GM21619 (cell line): ENCODE measurements around the gene KCNA5.

Source experiments
- ATAC-seq: cut with Tn5 transposase; IDR thresholded peaks from one replicate; pipeline ENCODE4 v1.9.1; 2021; ENCODE audit not compliant: unreplicated experiment

Gene KCNA5

GRCh38 chr12:5059358-5059757 is 15.7 kb downstream of the KCNA5 start:
- no peak for ATAC-seq

DNA sequence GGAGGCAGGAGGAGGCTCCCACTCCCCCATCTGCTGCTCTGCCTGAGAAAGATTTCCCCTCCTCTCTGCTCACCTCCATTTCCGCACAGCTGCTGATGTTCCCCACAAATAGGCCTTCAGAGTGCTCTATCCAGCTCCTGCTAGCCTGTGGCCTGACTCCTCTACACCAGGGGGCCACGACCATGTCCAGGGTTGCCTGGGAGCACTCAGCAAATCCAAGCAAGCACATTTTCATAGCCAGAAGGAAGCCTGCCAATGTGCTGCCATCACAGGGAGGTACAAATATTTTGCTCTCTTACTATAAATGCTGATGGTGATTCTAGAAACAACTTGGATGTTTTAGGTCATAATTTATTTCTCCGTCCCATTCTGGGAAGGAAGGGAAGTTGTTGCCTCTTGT is 17.3 kb downstream of the KCNA5 start:
- no peak for ATAC-seq

DNA sequence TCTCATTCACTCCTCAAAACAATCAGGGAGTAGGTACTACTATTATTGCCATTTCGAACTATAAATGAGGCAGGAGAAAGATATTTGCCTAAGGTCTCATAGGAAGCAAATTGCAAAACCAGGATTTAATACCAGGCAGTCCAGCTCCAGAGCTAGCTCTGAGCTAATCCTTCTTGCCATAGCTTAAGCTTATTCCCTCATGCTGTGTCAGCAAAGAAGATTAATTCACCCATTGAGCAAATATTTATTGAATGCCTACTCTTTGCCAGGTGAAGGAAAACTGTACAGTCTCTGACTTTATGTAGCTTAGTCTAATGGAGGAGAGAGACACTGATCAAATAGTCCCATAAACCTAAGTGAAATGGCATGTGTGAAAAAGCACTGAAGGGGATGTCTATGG is 19.5 kb downstream of the KCNA5 start:
- ATAC-seq = no peak

DNA sequence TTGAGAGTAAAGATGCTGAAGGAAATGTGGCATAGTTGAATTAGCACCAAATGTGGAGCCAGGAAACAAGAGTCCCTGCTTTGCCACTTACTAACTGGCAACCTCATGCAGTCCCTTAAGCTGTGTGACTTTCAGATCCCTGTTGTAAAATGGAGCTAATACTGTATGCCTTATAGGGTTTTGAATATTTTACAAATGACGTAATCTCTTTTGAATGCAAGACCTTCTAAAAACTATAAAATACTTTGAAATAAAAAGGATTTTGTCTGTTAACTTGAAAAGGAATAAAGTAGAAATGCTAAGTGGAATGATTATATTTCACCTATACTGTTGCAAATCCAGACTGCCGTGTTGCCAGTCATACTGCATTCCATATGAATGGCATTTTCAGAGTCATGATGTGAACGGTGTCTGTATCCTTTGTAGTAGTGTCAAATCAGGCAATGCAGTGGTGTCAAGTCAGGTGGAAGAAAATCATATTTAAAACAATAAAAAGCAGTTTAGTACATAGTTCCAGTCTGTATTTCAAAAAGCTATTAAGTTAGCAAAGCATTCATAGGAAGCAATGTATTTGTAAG is 21.3 kb downstream of the KCNA5 start:
- no peak for ATAC-seq

GRCh38 chr12:5066251-5066650 is 22.6 kb downstream of the KCNA5 start:
- ATAC-seq = no peak

- no peak for ATAC-seq
These were observed 24.4 kb downstream of the KCNA5 start for GRCh38 chr12:5068126-5068525.

DNA sequence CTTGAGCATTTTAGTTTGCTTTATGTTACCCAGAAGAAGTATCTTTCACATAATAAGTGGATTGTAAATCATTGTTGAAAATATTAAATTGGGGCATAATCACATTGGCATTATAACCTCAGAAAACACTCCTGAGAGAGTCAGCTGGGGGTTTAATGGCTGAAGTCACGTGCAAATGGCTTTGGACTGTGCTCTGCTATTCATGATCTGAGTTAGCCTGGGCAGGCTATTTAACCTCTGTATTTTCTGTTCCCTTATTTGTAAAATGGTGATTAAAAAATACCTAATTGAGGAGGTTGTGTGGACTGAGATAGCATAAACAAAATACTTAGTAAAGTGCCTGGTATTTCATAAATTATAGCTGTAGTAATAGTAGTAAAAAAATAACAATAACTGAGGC is 24.9 kb downstream of the KCNA5 start:
- ATAC-seq = no peak

DNA sequence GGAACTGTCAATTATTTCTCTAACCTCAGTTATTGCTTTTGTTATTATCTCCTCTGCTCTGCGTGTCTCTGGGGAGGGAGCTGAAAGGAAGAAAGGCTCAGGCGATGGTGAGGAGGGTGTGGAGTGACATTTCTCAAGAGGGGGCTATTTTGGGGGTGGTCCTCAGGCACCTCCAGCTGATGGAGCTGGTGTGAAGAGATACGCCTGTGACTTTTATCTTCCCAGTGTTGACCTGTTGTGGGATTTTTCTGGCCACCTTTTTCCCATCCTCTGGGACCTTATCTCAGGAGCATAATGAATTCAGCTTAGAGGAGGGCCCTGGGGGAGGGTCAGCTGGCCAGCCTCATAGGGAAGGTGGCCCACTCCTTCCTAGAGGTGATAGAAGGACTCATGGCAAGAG is 26.4 kb downstream of the KCNA5 start:
- ATAC-seq = no peak

DNA sequence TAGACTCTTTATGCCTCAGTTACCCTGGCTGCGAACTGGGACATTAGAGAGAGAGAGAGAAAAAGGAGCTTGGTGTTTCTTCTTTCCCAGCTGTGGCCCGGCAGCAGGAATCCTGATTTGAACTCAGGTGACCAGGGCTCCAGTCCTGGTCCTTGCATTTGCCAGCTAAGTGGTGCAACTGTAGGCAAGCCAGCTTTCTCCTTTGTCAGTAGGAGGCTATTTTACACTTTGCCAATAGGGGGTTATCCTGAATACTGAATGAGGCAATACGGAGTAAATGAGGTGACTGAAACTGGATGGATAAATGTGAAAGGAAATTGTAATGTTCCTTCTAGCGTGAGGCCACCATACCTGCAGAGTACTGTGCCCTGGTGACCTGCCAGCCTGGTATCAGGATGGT is 27.8 kb downstream of the KCNA5 start:
- no peak for ATAC-seq

DNA sequence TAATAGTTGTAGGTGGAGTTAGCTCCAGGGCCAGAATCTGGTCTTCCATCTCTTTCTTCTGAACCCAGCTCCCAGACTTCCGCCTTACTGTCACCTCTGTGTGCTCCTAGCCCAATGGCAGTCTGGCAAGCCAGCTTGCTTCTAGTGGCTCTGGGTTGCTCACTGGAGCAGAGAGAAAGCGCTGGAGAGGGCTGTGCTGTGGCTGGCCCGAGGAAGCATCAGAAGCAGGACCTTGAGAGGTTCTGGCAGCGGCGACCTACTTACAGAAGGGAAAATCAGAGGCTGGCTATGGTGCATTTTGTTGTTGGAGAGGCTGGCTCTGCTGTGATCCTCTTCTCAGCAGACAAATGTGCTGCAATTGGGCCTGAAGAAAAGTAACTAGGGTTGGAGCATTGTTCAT is 28.6 kb downstream of the KCNA5 start:
- no peak for ATAC-seq

DNA sequence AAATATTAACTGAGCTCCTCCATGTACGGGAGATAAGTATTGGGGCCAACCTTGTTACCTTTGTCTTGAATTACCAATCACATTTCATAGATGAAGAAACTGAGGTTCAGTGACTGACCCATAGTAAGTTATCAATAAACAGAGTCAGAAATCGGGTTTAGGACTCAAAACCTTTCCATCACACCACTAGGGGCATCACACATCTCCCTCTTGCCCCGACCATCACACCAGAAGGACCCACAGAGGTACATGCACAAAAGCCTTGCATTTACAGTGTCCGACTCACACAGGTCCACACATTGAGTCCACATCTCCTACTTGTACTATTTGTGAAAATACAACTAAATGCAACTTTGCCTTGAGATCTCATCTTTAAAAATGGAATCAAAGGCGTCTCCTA is 29.4 kb downstream of the KCNA5 start:
- no peak for ATAC-seq

- ATAC-seq = no peak
These were observed 30.2 kb downstream of the KCNA5 start for GRCh38 chr12:5073853-5074252.

DNA sequence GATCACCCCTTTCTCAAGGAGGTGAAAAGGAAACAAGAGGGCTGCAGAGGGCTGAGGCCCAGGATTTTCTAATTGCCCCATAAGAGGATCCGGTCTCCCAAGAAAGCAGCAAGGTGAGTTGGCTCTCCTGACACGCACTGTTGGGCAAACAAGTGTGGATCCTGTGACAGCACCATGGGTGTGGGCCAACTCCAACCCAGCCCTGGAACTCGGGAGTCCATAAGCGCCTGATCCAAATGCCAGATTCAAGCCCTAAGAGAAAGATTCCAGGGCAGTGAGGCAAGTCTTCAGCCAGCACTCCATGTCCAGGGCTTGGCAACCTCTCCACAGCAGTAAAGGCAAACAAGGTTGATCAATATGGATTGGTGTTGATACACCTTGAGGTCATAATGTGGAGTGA is 33.1 kb downstream of the KCNA5 start:
- no peak for ATAC-seq

DNA sequence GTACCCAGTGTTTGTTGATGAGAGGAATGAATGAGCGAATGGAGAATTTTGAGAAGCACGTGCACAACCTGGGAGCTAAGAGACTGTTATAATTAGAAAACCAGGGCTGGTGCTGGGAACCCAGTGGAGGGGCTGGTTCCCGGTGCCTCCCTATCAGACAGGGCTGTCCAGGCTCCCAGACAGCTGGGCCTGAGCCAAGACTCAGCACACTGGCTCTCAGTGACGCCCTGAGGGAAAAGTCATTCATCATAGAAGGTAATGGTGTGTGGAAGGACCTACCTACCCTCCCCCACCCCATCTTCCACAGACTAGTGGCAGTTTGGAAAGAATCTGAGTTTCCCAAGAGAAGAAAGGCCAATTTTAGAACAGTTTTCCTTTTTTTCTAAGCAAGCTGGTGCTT is 34.7 kb downstream of the KCNA5 start:
- ATAC-seq = no peak

- no peak for ATAC-seq
These were observed 37.3 kb downstream of the KCNA5 start for GRCh38 chr12:5081016-5081415.

DNA sequence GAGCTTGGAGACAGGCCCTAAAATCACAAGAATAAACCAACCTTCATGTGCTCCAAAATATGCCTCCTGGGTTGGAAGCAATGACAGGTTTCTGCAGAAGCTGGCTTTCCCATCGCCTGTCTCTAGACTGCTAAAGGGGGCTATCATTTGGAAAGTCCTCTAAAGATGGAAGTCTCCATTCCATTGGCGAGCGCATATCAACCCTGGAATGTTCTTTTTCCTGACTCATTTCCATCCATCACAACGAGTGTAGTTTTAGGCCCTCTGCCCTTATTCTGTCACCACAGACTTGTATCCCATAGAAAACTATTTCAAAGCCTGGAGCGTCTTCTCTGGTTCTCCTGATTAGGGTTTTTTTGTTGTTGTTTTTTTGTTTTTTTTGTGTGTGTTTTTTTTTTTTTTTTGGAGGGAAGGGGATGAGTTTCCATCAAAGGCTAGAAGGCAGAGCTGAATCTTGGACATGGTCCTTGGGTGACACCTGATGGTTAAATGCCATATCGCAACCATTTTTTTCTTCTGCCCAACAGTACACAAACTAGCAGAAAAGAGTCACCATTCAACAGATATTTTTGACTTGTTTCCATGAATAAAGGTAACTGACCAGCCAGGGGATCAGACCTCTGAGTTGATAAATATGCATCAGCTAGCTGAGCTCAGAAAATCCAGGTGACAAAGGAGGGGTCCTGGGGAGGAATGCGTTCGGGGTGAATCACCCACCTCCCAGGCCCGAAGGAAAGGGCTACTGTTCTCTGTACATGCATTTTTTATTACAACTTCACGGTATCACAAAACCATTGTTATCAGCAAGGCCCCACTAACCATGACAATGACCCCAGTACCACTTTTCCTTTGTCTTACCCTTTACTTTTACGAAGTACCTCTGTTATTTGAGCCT is 40.5 kb downstream of the KCNA5 start:
- no peak for ATAC-seq

GRCh38 chr12:5085896-5086295 is 42.2 kb downstream of the KCNA5 start:
- ATAC-seq = no peak

GRCh38 chr12:5087831-5088554 is 44.3 kb downstream of the KCNA5 start:
- ATAC-seq = no peak

GRCh38 chr12:5088586-5089264 is 45.0 kb downstream of the KCNA5 start:
- ATAC-seq = no peak

- no peak for ATAC-seq
These were observed 50.9 kb downstream of the KCNA5 start for GRCh38 chr12:5094551-5094950.

DNA sequence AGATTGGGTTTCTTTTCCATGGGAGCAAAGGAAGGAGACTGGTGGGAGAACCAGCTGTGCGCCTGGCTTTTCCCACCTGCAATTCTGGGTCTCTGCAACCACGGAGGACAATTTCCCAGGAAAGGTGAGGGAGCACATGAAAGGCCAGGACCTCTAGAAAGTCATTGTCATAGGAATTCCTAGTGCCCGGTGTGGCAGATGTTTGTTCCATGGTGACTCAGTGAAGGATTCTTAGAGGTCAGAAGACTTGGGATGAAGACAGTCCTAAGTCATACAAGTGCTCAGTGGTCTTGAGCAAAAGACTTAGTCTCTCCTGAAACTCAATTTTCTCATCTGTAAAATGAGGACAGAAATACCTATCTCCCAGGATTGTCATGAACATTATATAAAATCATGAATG is 51.3 kb downstream of the KCNA5 start:
- ATAC-seq = no peak
